Hepatocyte (in vitro differentiated cells): Measurements from ENCODE around the gene LDLRAD4.

Experiments used
- CTCF ChIP-seq: fragments of 200-600 bp; sonication (generic); IDR thresholded peaks from 2 replicates; pipeline ENCODE4 v1.5.1; 2016; ENCODE audit warnings: antibody characterized with exemption, mild to moderate bottlenecking; ENCODE audit not compliant: poor library complexity
- EZH2 ChIP-seq: fragments of 200-600 bp; sonication (generic); IDR thresholded peaks from 2 replicates; pipeline ENCODE4 v1.6.1; 2016; ENCODE audit warnings: antibody characterized with exemption, mild to moderate bottlenecking, borderline replicate concordance
- EZH2phosphoT487 ChIP-seq: fragments of 200-600 bp; sonication (generic); IDR thresholded peaks from one replicate; pipeline ENCODE4 v1.6.1; 2018; ENCODE audit warnings: antibody characterized with exemption, mild to moderate bottlenecking, low read depth, moderate library complexity; ENCODE audit not compliant: unreplicated experiment, severe bottlenecking

- TF ChIP-seq CTCF (no peak), EZH2phosphoT487 (no peak), EZH2 (no peak)
Observed at GRCh38 chr18:13455471-13455870, 236.9 kb downstream of the LDLRAD4 start.
